HepG2 (cell line): ENCODE results near the gene MED15. TPM values are rescaled to one million over a fixed set of nuclear protein-coding genes. Genes with fewer than 3 reads are reported as not detected.

ENCODE experiments used
- CENPBD1 ChIP-seq: sonication (generic); formaldehyde crosslinking; IDR thresholded peaks from 2 replicates; pipeline ENCODE4 v1.8.0; 2022; ENCODE audit warnings: missing genetic modification reagents, low read depth, mild to moderate bottlenecking, borderline replicate concordance
- CHCHD3 ChIP-seq: sonication (generic); formaldehyde crosslinking; IDR thresholded peaks from 2 replicates; pipeline ENCODE4 v1.8.0; 2022; ENCODE audit warnings: mild to moderate bottlenecking, missing genetic modification reagents, moderate library complexity
- FOXO1 ChIP-seq: sonication (generic); formaldehyde crosslinking; IDR thresholded peaks from 2 replicates; pipeline ENCODE4 v1.4.0; 2020; ENCODE audit warnings: missing genetic modification reagents
- HNRNPK ChIP-seq: fragments of 200-400 bp; formaldehyde crosslinking; IDR thresholded peaks from 2 replicates; pipeline ENCODE4 v1.6.1; 2018; ENCODE audit warnings: low read length, low read depth, moderate library complexity, mild to moderate bottlenecking; ENCODE audit not compliant: poor library complexity, severe bottlenecking
- KAT8 ChIP-seq: IDR thresholded peaks from 2 replicates; pipeline ENCODE4 v1.6.1; 2016; ENCODE audit warnings: missing genetic modification reagents, missing compliant biosample characterization
- MTF1 ChIP-seq: sonication (generic); formaldehyde crosslinking; IDR thresholded peaks from 2 replicates; pipeline ENCODE4 v1.5.0; 2020; ENCODE audit warnings: missing genetic modification reagents
- NONO ChIP-seq, 2 experiments: fragments of 450-650 bp in 1 of 2; sonication (generic) in 1 of 2; formaldehyde crosslinking in 1 of 2; IDR thresholded peaks in 1 of 2; conservative IDR thresholded peaks in 1 of 2; 2 replicates each; pipeline versions ENCODE4 v1.6.1 to v1.8.0; 2017 to 2022; ENCODE audit warnings: mild to moderate bottlenecking in 1 of 2, missing genetic modification reagents in 1 of 2, moderate library complexity in 1 of 2
- POLR2AphosphoS2 ChIP-seq: IDR thresholded peaks from 2 replicates; pipeline ENCODE4 v1.6.1; 2011; ENCODE audit warnings: low read depth, low read length, improper control_type of control experiment
- SAP130 ChIP-seq: IDR thresholded peaks from 2 replicates; pipeline ENCODE4 v1.6.1; 2016; ENCODE audit warnings: low read depth
- TEAD3 ChIP-seq: optimal IDR thresholded peaks from 2 replicates; pipeline ENCODE3; 2016; ENCODE audit warnings: borderline replicate concordance
- XRCC5 ChIP-seq: fragments of 200-400 bp; formaldehyde crosslinking; optimal IDR thresholded peaks from 2 replicates; pipeline ENCODE3; 2017; ENCODE audit warnings: mild to moderate bottlenecking, low read length
- ZKSCAN8 ChIP-seq: IDR thresholded peaks from 2 replicates; pipeline ENCODE4 v1.6.1; 2016; ENCODE audit warnings: borderline replicate concordance, missing genetic modification reagents, missing compliant biosample characterization
- ZNF383 ChIP-seq: sonication (generic); formaldehyde crosslinking; IDR thresholded peaks from 2 replicates; pipeline ENCODE4 v1.4.0; 2020; ENCODE audit warnings: missing genetic modification reagents, mild to moderate bottlenecking, borderline replicate concordance
- ZNF777 ChIP-seq: sonication (generic); formaldehyde crosslinking; IDR thresholded peaks from 2 replicates; pipeline ENCODE4 v1.4.0; 2020; ENCODE audit warnings: missing genetic modification reagents
- ZNF83 ChIP-seq: sonication (generic); formaldehyde crosslinking; IDR thresholded peaks from 2 replicates; pipeline ENCODE4 v1.4.0; 2020; ENCODE audit warnings: missing genetic modification reagents, mild to moderate bottlenecking, borderline replicate concordance
- polyA plus RNA-seq, 8 experiments: library from polyadenylated mRNA; depleted of rRNA in 3 of 8; stranded (reverse) in 7 of 8; unstranded in 1 of 8; fragments of >200 nt; fragmentation: Illumina TruSeq in 4 of 8; extraction: Trizol in 4 of 8; gene quantifications; 2 replicates each; pipeline versions ENCODE4 v1.2.1 to v1.2.3, GENCODE V29; 2011 to 2016; ENCODE audit warnings: low read depth in 4 of 8, missing spikeins in 1 of 8, mixed read lengths in 1 of 8; ENCODE audit not compliant: insufficient read depth in 1 of 8
- total RNA-seq, 5 experiments: library from RNA; depleted of rRNA; stranded (reverse); fragments of >200 nt; fragmentation: Illumina TruSeq; extraction: Trizol; gene quantifications; 2 replicates each; pipeline ENCODE4 v1.2.3, GENCODE V29; 2016; ENCODE audit warnings: low read depth in 1 of 5
- TF ChIP-seq, protein P1 (sequence below): sonication (generic); formaldehyde crosslinking; IDR thresholded peaks from 2 replicates; pipeline ENCODE4 v1.4.0; 2020; ENCODE audit warnings: missing genetic modification reagents, borderline replicate concordance
- TF ChIP-seq, protein P2 (sequence below): IDR thresholded peaks from 2 replicates; pipeline ENCODE4 v1.6.1; 2018; ENCODE audit warnings: missing genetic modification reagents, mild to moderate bottlenecking, missing compliant biosample characterization
- TF ChIP-seq, protein P3 (sequence below): IDR thresholded peaks from 2 replicates; pipeline ENCODE4 v1.6.1; 2016; ENCODE audit warnings: mild to moderate bottlenecking, missing biosample characterization, missing genetic modification reagents
- TF ChIP-seq, protein P4 (sequence below): sonication (generic); formaldehyde crosslinking; conservative IDR thresholded peaks from 2 replicates; pipeline ENCODE4 v1.4.0; 2020; ENCODE audit warnings: mild to moderate bottlenecking, missing genetic modification reagents, moderate library complexity

Gene MED15
- total and polyA plus RNA-seq, 2 of the 13 experiments (the other 11 are each of a cell fraction or from before 2014, with no cell fraction given): 14.3 to 27.0 TPM

DNA sequence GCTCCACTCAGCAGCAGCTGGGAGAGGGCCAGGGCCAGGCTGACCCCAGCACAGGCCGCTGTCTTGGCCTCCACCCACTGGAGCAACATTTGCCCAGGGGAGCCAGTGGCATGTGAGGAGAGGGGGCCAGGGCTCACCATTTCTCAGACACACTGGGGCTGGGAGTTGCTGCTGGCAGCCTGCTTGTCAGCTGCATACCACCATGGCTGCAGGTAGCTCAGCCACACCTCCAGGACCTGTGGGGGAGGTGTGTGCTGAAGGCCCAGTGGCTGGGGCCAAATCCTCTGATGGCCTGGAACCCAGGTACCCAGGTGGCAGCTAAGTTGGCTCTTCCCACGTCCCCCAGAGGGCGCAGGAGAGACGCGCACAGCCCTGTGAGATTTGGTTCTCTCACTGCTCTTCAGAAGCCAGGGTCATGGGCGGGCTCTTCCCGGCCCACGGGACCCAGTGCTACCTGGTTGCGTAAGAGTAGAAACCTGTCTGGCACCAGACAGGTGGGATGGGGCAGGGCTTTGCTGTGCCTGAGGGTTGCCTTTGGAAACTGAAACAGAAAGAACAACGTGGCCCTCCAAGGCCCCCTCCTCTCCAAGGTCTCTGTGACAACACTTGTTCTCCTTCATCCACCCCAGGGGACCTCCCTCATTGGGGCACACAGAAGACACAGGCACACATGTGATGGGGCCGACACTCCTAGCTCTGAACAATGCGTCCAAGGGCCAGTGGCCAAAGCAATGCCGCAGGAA is 98.8 kb downstream of the MED15 start (continued):
- TF ChIP-seq, protein P1, sequence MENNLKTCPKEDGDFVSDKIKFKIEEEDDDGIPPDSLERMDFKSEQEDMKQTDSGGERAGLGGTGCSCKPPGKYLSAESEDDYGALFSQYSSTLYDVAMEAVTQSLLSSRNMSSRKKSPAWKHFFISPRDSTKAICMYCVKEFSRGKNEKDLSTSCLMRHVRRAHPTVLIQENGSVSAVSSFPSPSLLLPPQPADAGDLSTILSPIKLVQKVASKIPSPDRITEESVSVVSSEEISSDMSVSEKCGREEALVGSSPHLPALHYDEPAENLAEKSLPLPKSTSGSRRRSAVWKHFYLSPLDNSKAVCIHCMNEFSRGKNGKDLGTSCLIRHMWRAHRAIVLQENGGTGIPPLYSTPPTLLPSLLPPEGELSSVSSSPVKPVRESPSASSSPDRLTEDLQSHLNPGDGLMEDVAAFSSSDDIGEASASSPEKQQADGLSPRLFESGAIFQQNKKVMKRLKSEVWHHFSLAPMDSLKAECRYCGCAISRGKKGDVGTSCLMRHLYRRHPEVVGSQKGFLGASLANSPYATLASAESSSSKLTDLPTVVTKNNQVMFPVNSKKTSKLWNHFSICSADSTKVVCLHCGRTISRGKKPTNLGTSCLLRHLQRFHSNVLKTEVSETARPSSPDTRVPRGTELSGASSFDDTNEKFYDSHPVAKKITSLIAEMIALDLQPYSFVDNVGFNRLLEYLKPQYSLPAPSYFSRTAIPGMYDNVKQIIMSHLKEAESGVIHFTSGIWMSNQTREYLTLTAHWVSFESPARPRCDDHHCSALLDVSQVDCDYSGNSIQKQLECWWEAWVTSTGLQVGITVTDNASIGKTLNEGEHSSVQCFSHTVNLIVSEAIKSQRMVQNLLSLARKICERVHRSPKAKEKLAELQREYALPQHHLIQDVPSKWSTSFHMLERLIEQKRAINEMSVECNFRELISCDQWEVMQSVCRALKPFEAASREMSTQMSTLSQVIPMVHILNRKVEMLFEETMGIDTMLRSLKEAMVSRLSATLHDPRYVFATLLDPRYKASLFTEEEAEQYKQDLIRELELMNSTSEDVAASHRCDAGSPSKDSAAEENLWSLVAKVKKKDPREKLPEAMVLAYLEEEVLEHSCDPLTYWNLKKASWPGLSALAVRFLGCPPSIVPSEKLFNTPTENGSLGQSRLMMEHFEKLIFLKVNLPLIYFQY: 0 out of 2 replicates have a peak, but pooled peaks have one; percentile 50
- TF ChIP-seq, protein P2, sequence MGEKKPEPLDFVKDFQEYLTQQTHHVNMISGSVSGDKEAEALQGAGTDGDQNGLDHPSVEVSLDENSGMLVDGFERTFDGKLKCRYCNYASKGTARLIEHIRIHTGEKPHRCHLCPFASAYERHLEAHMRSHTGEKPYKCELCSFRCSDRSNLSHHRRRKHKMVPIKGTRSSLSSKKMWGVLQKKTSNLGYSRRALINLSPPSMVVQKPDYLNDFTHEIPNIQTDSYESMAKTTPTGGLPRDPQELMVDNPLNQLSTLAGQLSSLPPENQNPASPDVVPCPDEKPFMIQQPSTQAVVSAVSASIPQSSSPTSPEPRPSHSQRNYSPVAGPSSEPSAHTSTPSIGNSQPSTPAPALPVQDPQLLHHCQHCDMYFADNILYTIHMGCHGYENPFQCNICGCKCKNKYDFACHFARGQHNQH: peak; percentile 50; the same call in 1 of the 2 replicates
- TF ChIP-seq MTF1 (CRISPR knock-in tag) (no peak), KAT8 (CRISPR knock-in tag) (no peak), FOXO1 (no peak), NONO (IDR thresholded peaks at IDR 0.05) (no peak), NONO (CRISPR knock-in tag; conservative IDR thresholded peaks at IDR 0.05) (peak; percentile 52; the same call in 1 of the 2 replicates), ZNF777 (CRISPR knock-in tag) (no peak), CENPBD1 (no peak), ZNF83 (CRISPR knock-in tag) (no peak), POLR2AphosphoS2 (no peak), CHCHD3 (CRISPR knock-in tag) (no peak), ZNF383 (CRISPR knock-in tag) (no peak), TEAD3 (CRISPR knock-in tag) (peak; percentile 3), HNRNPK (no peak), SAP130 (no peak), XRCC5 (peak; percentile 49), ZKSCAN8 (CRISPR knock-in tag) (no peak)
- TF ChIP-seq, protein P3, sequence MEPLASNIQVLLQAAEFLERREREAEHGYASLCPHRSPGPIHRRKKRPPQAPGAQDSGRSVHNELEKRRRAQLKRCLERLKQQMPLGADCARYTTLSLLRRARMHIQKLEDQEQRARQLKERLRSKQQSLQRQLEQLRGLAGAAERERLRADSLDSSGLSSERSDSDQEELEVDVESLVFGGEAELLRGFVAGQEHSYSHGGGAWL: 0 out of 2 replicates have a peak, but pooled peaks have one; percentile 19
- TF ChIP-seq, protein P4, sequence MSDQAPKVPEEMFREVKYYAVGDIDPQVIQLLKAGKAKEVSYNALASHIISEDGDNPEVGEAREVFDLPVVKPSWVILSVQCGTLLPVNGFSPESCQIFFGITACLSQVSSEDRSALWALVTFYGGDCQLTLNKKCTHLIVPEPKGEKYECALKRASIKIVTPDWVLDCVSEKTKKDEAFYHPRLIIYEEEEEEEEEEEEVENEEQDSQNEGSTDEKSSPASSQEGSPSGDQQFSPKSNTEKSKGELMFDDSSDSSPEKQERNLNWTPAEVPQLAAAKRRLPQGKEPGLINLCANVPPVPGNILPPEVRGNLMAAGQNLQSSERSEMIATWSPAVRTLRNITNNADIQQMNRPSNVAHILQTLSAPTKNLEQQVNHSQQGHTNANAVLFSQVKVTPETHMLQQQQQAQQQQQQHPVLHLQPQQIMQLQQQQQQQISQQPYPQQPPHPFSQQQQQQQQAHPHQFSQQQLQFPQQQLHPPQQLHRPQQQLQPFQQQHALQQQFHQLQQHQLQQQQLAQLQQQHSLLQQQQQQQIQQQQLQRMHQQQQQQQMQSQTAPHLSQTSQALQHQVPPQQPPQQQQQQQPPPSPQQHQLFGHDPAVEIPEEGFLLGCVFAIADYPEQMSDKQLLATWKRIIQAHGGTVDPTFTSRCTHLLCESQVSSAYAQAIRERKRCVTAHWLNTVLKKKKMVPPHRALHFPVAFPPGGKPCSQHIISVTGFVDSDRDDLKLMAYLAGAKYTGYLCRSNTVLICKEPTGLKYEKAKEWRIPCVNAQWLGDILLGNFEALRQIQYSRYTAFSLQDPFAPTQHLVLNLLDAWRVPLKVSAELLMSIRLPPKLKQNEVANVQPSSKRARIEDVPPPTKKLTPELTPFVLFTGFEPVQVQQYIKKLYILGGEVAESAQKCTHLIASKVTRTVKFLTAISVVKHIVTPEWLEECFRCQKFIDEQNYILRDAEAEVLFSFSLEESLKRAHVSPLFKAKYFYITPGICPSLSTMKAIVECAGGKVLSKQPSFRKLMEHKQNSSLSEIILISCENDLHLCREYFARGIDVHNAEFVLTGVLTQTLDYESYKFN: no peak
